GM12874 (cell line): ENCODE measurements around the gene KRT73.

ENCODE experiments used
- TF ChIP-seq, protein P1 (sequence below): IDR thresholded peaks from 2 replicates; pipeline ENCODE4 v1.5.1; 2011; ENCODE audit warnings: low read depth, mild to moderate bottlenecking, control low read depth, low read length, moderate library complexity; ENCODE audit not compliant: insufficient read depth

KRT73 gene

DNA sequence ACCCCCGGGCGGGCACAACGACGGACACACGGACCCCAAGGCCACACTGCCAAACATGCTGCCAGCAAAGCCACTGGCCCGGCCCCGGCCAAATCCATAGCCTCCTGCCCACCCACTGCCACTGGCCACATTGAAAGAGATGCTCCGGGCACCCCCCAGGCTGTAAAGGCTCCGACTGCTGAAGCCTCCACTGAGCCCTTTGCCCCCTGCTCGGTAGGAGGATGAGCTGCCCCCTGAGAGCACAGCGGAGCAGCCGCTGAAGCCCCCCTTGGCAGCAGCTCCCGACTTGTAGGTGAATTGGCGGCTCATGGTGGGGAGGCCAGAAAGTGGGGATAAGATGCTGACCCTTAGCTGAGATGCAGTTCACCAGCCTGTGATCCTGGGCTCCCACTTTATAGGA is at the start of gene KRT73:
Gene KRT73 (minus strand): TSS at position 344 of the 400 bp plus-strand sequence. CDS start 35 bp downstream, at position 309.
- TF ChIP-seq, protein P1, sequence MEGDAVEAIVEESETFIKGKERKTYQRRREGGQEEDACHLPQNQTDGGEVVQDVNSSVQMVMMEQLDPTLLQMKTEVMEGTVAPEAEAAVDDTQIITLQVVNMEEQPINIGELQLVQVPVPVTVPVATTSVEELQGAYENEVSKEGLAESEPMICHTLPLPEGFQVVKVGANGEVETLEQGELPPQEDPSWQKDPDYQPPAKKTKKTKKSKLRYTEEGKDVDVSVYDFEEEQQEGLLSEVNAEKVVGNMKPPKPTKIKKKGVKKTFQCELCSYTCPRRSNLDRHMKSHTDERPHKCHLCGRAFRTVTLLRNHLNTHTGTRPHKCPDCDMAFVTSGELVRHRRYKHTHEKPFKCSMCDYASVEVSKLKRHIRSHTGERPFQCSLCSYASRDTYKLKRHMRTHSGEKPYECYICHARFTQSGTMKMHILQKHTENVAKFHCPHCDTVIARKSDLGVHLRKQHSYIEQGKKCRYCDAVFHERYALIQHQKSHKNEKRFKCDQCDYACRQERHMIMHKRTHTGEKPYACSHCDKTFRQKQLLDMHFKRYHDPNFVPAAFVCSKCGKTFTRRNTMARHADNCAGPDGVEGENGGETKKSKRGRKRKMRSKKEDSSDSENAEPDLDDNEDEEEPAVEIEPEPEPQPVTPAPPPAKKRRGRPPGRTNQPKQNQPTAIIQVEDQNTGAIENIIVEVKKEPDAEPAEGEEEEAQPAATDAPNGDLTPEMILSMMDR, result no peak

GRCh38 chr12:52667931-52668330 is 49.6 kb upstream of the KRT73 start:
- TF ChIP-seq, protein P1, result no peak

- TF ChIP-seq, protein P1, result no peak
These were observed 49.1 kb upstream of the KRT73 start for GRCh38 chr12:52667509-52667908.

DNA sequence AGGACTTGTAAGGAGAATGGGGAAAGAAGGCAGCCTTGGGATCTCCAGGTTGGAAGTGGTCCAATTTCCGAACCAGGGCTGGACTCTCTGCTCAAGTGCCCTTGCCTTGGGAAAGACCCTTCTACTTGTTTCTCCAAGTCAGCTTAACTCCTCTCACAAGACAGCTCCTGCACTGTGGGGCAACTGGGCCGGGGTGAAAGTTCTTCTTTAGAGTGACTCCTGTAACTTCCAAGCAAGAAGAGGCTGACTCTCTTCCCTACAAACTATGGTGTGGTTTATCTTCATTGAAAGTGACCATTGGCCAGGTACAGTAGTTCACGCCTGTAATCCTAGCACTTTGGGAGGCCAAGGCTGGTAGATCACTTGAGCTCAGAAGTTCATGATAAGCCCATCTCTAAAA is 48.1 kb upstream of the KRT73 start:
- TF ChIP-seq, protein P1, result no peak

GRCh38 chr12:52663420-52663819 is 45.1 kb upstream of the KRT73 start:
- TF ChIP-seq, protein P1, result no peak

GRCh38 chr12:52662918-52663229 is 44.5 kb upstream of the KRT73 start:
- TF ChIP-seq, protein P1, result no peak

DNA sequence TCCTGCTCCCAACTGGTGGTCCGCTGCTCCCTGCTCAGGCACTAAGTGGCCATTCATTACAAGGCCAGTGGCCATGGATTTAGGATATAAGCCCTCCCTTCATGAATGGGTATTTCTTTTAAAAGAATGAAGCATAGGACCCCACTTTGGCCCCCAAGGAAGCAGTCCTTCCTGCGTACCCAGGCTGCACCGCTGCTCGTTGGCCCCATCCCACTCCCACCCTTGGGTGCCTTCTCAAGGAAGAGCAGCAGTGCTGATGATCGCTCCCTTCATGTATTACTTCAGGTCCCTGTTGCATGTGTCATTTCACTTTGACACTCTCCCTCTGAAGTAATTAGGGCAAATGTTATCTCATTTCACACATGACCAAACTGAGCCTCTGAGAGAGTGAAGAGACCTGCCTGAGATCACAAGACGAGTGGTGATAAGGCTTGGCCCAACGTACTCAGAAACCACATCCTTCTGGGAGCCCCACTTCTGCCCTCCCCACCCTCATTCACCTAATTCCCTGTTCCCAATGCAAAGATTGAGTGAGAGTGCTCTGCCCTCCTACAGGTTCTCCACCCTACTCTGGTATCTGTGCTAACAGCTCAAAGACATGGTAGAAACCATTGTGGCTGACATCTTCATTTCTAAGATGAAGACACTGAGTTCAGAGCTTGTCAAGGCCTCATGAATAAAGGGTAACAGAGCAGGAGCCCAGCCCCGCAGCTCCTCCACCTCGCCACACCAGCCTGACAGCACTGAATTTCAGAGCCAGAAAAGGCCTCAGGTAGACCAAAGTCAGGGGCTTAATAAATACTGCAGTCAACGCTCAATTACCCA is 43.9 kb upstream of the KRT73 start:
- TF ChIP-seq, protein P1, result no peak
